IPS-18c (cell line): ENCODE results near the gene SPINT3.

ENCODE experiments used
- H3K4me3 ChIP-seq: 2 replicates; pipeline ENCODE4 v1.7.0; 2013; ENCODE audit warnings: low read depth, mild to moderate bottlenecking, low read length, moderate library complexity; ENCODE audit not compliant: insufficient read depth
- H3K9me3 ChIP-seq: one replicate; pipeline ENCODE4 v1.6.1; 2013; ENCODE audit warnings: mild to moderate bottlenecking, low read length, moderate library complexity; ENCODE audit not compliant: control insufficient read depth, insufficient read depth

The SPINT3 gene

GRCh38 chr20:45470937-45471336, 44.5 kb downstream of the SPINT3 start:
- H3K4me3 ChIP-seq = peak overlapping the region; percentile 69
- no peaks in the 10 kb centered on the region for H3K9me3 ChIP-seq

GRCh38 chr20:45470262-45470931, 45.0 kb downstream of the SPINT3 start:
- H3K4me3 ChIP-seq = peak overlapping the region; percentile 69

GRCh38 chr20:45469336-45470261, 45.8 kb downstream of the SPINT3 start, which contains the start of gene WFDC2:
Gene WFDC2, plus strand, starts transcription at chr20:45469753. Its CDS starts 29 bp downstream, at chr20:45469782.
- H3K9me3 ChIP-seq = no peaks in the 10 kb centered on the region
- H3K4me3 ChIP-seq = peak within 1 kb of the TSS; percentile 69

More at GRCh38 chr20:45470262-45470931, 45.0 kb downstream of the SPINT3 start:
- H3K9me3 ChIP-seq = no peaks in the 10 kb centered on the region

- Histone ChIP-seq H3K9me3 (no peaks in the 10 kb centered on the region), H3K4me3 (no peak overlapping the region)
These were observed 47.6 kb downstream of the SPINT3 start for GRCh38 chr20:45467861-45468260.

- Histone ChIP-seq H3K4me3 (no peak overlapping the region), H3K9me3 (no peaks in the 10 kb centered on the region)
These were observed 48.2 kb downstream of the SPINT3 start for GRCh38 chr20:45467172-45467571.

GRCh38 chr20:45465491-45466266, 49.7 kb downstream of the SPINT3 start:
- H3K9me3 ChIP-seq = no peaks in the 10 kb centered on the region
- H3K4me3 ChIP-seq = no peak overlapping the region

- Histone ChIP-seq H3K9me3 (no peaks in the 10 kb centered on the region), H3K4me3 (no peak overlapping the region)
These were observed 51.7 kb downstream of the SPINT3 start for GRCh38 chr20:45463709-45464108.

GRCh38 chr20:45462711-45463509, 52.5 kb downstream of the SPINT3 start:
- no peak overlapping the region for H3K4me3 ChIP-seq
- H3K9me3 ChIP-seq = no peaks in the 10 kb centered on the region
